H9 (cell line): ENCODE measurements around the gene STMN1. TPM values are rescaled to one million over a fixed set of nuclear protein-coding genes. Genes with fewer than 3 reads are reported as not detected.

Experiments used
- DNase-seq: peaks from one replicate; pipeline ENCODE4 v3.0.0-alpha.2; 2017
- H2AFZ ChIP-seq: one replicate; pipeline ENCODE4 v1.6.1; 2013; ENCODE audit warnings: mild to moderate bottlenecking, low read length, control low read depth, moderate library complexity
- H2AK5ac ChIP-seq: 2 replicates; pipeline ENCODE4 v1.6.1; 2013; ENCODE audit warnings: low read length, control low read depth, mixed read lengths; ENCODE audit not compliant: insufficient read length
- H2BK120ac ChIP-seq: one replicate; pipeline ENCODE4 v1.6.1; 2013; ENCODE audit warnings: low read depth, mild to moderate bottlenecking, low read length, control low read depth, inconsistent platforms; ENCODE audit not compliant: poor library complexity, severe bottlenecking
- H2BK12ac ChIP-seq: 2 replicates; pipeline ENCODE4 v1.6.1; 2013; ENCODE audit warnings: low read length, control low read depth, mixed read lengths, low read depth; ENCODE audit not compliant: insufficient read length
- H2BK15ac ChIP-seq: 2 replicates; pipeline ENCODE4 v1.6.1; 2013; ENCODE audit warnings: low read depth, low read length, control low read depth
- H2BK20ac ChIP-seq: one replicate; pipeline ENCODE4 v1.6.1; 2013; ENCODE audit warnings: low read depth, mild to moderate bottlenecking, low read length, control low read depth, inconsistent platforms; ENCODE audit not compliant: poor library complexity, severe bottlenecking
- H2BK5ac ChIP-seq: 2 replicates; pipeline ENCODE4 v1.6.1; 2013; ENCODE audit warnings: low read length, control low read depth, mixed read lengths; ENCODE audit not compliant: insufficient read length
- H3K14ac ChIP-seq: 2 replicates; pipeline ENCODE4 v1.6.1; 2013; ENCODE audit warnings: low read length, control low read depth; ENCODE audit not compliant: insufficient read depth
- H3K18ac ChIP-seq: 2 replicates; pipeline ENCODE4 v1.6.1; 2013; ENCODE audit warnings: low read depth, mild to moderate bottlenecking, mixed read lengths, low read length, control low read depth; ENCODE audit not compliant: insufficient read length
- H3K23ac ChIP-seq: 2 replicates; pipeline ENCODE4 v1.6.1; 2013; ENCODE audit warnings: low read length, control low read depth, mixed read lengths, low read depth; ENCODE audit not compliant: insufficient read length
- H3K23me2 ChIP-seq: 2 replicates; pipeline ENCODE4 v1.6.1; 2013; ENCODE audit warnings: low read depth, mild to moderate bottlenecking, mixed read lengths, low read length, control low read depth; ENCODE audit not compliant: insufficient read length, poor library complexity, severe bottlenecking
- H3K27ac ChIP-seq: 2 replicates; pipeline ENCODE4 v1.5.1; 2013; ENCODE audit warnings: low read length, control low read depth, mixed read lengths, low read depth; ENCODE audit not compliant: insufficient read length
- H3K27me3 ChIP-seq: 2 replicates; pipeline ENCODE4 v1.6.1; 2013; ENCODE audit warnings: low read length, control low read depth, inconsistent platforms; ENCODE audit not compliant: insufficient read depth
- H3K4ac ChIP-seq: 2 replicates; pipeline ENCODE4 v1.6.1; 2013; ENCODE audit warnings: low read depth, mild to moderate bottlenecking, control low read depth, inconsistent platforms, low read length, moderate library complexity
- H3K4me1 ChIP-seq: 2 replicates; pipeline ENCODE4 v1.6.1; 2013; ENCODE audit warnings: low read length, control low read depth, inconsistent platforms; ENCODE audit not compliant: insufficient read depth
- H3K4me2 ChIP-seq: 2 replicates; pipeline ENCODE4 v1.6.1; 2013; ENCODE audit warnings: low read length, control low read depth, mixed read lengths; ENCODE audit not compliant: insufficient read length, insufficient read depth
- H3K56ac ChIP-seq: 2 replicates; pipeline ENCODE4 v1.6.1; 2013; ENCODE audit warnings: low read depth, mild to moderate bottlenecking, mixed read lengths, low read length, control low read depth; ENCODE audit not compliant: insufficient read length
- H3K79me1 ChIP-seq: 2 replicates; pipeline ENCODE4 v1.6.1; 2013; ENCODE audit warnings: low read depth, mild to moderate bottlenecking, moderate library complexity, low read length, control low read depth, inconsistent platforms; ENCODE audit not compliant: insufficient read depth, poor library complexity, severe bottlenecking
- H3K79me2 ChIP-seq: 2 replicates; pipeline ENCODE4 v1.6.1; 2013; ENCODE audit warnings: low read length, control low read depth, inconsistent platforms; ENCODE audit not compliant: insufficient read depth
- H3K9ac ChIP-seq: 2 replicates; pipeline ENCODE4 v1.6.1; 2013; ENCODE audit warnings: low read length, control low read depth, mixed read lengths; ENCODE audit not compliant: insufficient read length; ENCODE audit errors: extremely low read depth
- H3K9me3 ChIP-seq: one replicate; pipeline ENCODE4 v1.6.1; 2013; ENCODE audit warnings: low read depth, low read length, inconsistent platforms; ENCODE audit not compliant: control insufficient read depth
- H3T11ph ChIP-seq: one replicate; pipeline ENCODE4 v1.6.1; 2013; ENCODE audit warnings: mild to moderate bottlenecking, low read length, control low read depth, inconsistent platforms
- H4K20me1 ChIP-seq: one replicate; pipeline ENCODE4 v1.6.1; 2013; ENCODE audit not compliant: control insufficient read depth, insufficient read length, insufficient read depth
- H4K5ac ChIP-seq: 2 replicates; pipeline ENCODE4 v1.6.1; 2013; ENCODE audit warnings: low read depth, mild to moderate bottlenecking, mixed read lengths, low read length, control low read depth; ENCODE audit not compliant: insufficient read length
- H4K8ac ChIP-seq: replicated peaks from 2 replicates; pipeline ENCODE4 v1.6.1; 2013; ENCODE audit warnings: low read length, control low read depth, mixed read lengths, low read depth; ENCODE audit not compliant: insufficient read length
- H4K91ac ChIP-seq: 2 replicates; pipeline ENCODE4 v1.6.1; 2013; ENCODE audit warnings: low read depth, mild to moderate bottlenecking, moderate library complexity, mixed read lengths, low read length, control low read depth; ENCODE audit not compliant: insufficient read length
- H3K27ac Mint-ChIP-seq, 3 experiments: 2 replicates in 2 of 3; 3 replicates in 1 of 3; pipeline ENCODE4 v1.8.0; 2020 to 2021; ENCODE audit warnings: mixed read lengths in 3 of 3, mild to moderate bottlenecking in 1 of 3, moderate library complexity in 1 of 3
- H3K27me3 Mint-ChIP-seq: 2 replicates; pipeline ENCODE4 v1.8.0; 2021; ENCODE audit warnings: low read depth, mild to moderate bottlenecking, moderate library complexity, mixed read lengths
- H3K36me3 Mint-ChIP-seq, 3 experiments: 2 replicates in 2 of 3; 3 replicates in 1 of 3; pipeline ENCODE4 v1.8.0; 2020 to 2021; ENCODE audit warnings: low read depth in 3 of 3, mixed read lengths in 3 of 3; ENCODE audit not compliant: insufficient read depth in 1 of 3
- H3K4me1 Mint-ChIP-seq, 2 experiments: 2 replicates each; pipeline ENCODE4 v1.8.0; 2020; ENCODE audit warnings: mixed read lengths in 2 of 2
- H3K4me3 Mint-ChIP-seq, 2 experiments: 2 replicates in 1 of 2; 3 replicates in 1 of 2; pipeline ENCODE4 v1.8.0; 2020 to 2021; ENCODE audit warnings: mild to moderate bottlenecking in 2 of 2, mixed read lengths in 2 of 2, moderate library complexity in 1 of 2
- H3K9me3 Mint-ChIP-seq, 2 experiments: 2 replicates in 1 of 2; 3 replicates in 1 of 2; pipeline ENCODE4 v1.8.0; 2020; ENCODE audit warnings: mild to moderate bottlenecking in 2 of 2, mixed read lengths in 2 of 2, moderate library complexity in 1 of 2
- WGBS: extraction: QIAGEN DNeasy Blood & Tissue Kit; methylation state at CpG from one replicate; pipeline ENCODE4 v1.1.7; 2013; ENCODE audit warnings: missing lambda C conversion rate, low lambda C conversion rate, mixed read lengths; ENCODE audit not compliant: insufficient read length; ENCODE audit errors: extremely low coverage; 5-methylcytosine and 5-hydroxymethylcytosine counted together
- total RNA-seq: library from RNA; stranded (reverse); gene quantifications from 2 replicates; pipeline ENCODE4 v1.2.1, GENCODE V29; 2021
- TF ChIP-seq, protein P1 (sequence below): fragments of 200-600 bp; sonication (generic); conservative IDR thresholded peaks from 3 replicates; pipeline ENCODE4 v1.8.0; 2021; ENCODE audit warnings: antibody characterized with exemption, mild to moderate bottlenecking

Gene STMN1
- total RNA-seq, 1 experiment from 2014 or later, result 500 TPM

- H3K23ac ChIP-seq, result no peak overlapping the region
- H3K9me3 ChIP-seq, result no peaks in the 10 kb centered on the region
- no peaks in the 10 kb centered on the region for H4K20me1 ChIP-seq
- Mint-ChIP-seq H3K36me3 (no peaks in the 10 kb centered on the region), H3K27ac (peak overlapping the region in 2 of 3 experiments; percentile 58 to 92; a peak in 2 of 7 replicates), H3K4me3 (peak overlapping the region in 1 of 2 experiments; percentile 38; a peak in 2 of 5 replicates), H3K4me1 (peaks cover 23 to 35% of the 10 kb centered on the region in 2 experiments), H3K27me3 (peaks cover 33% of the 10 kb centered on the region), H3K9me3 (no peaks in the 10 kb centered on the region)
- H3K23me2 ChIP-seq, result peaks cover 13% of the 10 kb centered on the region
- H3K79me2 ChIP-seq, result no peaks in the 10 kb centered on the region
- no peaks in the 10 kb centered on the region for H3K79me1 ChIP-seq
- no peak overlapping the region for H2BK15ac ChIP-seq
- no peak overlapping the region for H4K8ac ChIP-seq
- H2BK20ac ChIP-seq, result no peak overlapping the region
- no peak overlapping the region for H3K27ac ChIP-seq
- peaks cover 2% of the 10 kb centered on the region; the same call in 1 of the 2 replicates for H3K4me1 ChIP-seq
- no peak overlapping the region for H2AFZ ChIP-seq
- H3K56ac ChIP-seq, result no peak overlapping the region
- H4K5ac ChIP-seq, result no peak overlapping the region
- H3K9ac ChIP-seq, result no peak overlapping the region
- H3K4ac ChIP-seq, result no peak overlapping the region
- DNase-seq, result peak; percentile 46
- no peak overlapping the region for H3T11ph ChIP-seq
- H3K18ac ChIP-seq, result peak overlapping the region; percentile 80
- no peak overlapping the region for H2BK12ac ChIP-seq
- no peak overlapping the region for H3K4me2 ChIP-seq
- no peak overlapping the region for H3K14ac ChIP-seq
- H4K91ac ChIP-seq, result no peak overlapping the region
- WGBS, result no CpG with 5 or more reads among the region's 13 CpGs
- TF ChIP-seq, protein P1, sequence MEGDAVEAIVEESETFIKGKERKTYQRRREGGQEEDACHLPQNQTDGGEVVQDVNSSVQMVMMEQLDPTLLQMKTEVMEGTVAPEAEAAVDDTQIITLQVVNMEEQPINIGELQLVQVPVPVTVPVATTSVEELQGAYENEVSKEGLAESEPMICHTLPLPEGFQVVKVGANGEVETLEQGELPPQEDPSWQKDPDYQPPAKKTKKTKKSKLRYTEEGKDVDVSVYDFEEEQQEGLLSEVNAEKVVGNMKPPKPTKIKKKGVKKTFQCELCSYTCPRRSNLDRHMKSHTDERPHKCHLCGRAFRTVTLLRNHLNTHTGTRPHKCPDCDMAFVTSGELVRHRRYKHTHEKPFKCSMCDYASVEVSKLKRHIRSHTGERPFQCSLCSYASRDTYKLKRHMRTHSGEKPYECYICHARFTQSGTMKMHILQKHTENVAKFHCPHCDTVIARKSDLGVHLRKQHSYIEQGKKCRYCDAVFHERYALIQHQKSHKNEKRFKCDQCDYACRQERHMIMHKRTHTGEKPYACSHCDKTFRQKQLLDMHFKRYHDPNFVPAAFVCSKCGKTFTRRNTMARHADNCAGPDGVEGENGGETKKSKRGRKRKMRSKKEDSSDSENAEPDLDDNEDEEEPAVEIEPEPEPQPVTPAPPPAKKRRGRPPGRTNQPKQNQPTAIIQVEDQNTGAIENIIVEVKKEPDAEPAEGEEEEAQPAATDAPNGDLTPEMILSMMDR, result no peak
- no peaks in the 10 kb centered on the region for H3K27me3 ChIP-seq
- H2AK5ac ChIP-seq, result no peak overlapping the region
- no peak overlapping the region for H2BK120ac ChIP-seq
- no peak overlapping the region for H2BK5ac ChIP-seq
Measured at GRCh38 chr1:25926731-25927496, 20.7 kb upstream of the STMN1 start.
